Vagina (tissue), 2 donors: ENCODE results near the gene B3GALT4.

Experiments
- POLR2A ChIP-seq, 2 donors: fragments of 450-650 bp; IDR thresholded peaks; one replicate each; pipeline ENCODE4 v1.6.1; 2017; ENCODE audit warnings: antibody characterized with exemption in 2 of 2, mild to moderate bottlenecking in 2 of 2, moderate library complexity in 2 of 2
- TF ChIP-seq, protein P1 (sequence below), 3 experiments: fragments of 450-650 bp in 2 of 3; fragments of 200-600 bp in 1 of 3; sonication (generic) in 1 of 3; IDR thresholded peaks; one replicate each; pipeline ENCODE4 v1.5.1; 2017 to 2019; ENCODE audit warnings: antibody characterized with exemption in 3 of 3, mild to moderate bottlenecking in 2 of 3, moderate library complexity in 2 of 3

DNA sequence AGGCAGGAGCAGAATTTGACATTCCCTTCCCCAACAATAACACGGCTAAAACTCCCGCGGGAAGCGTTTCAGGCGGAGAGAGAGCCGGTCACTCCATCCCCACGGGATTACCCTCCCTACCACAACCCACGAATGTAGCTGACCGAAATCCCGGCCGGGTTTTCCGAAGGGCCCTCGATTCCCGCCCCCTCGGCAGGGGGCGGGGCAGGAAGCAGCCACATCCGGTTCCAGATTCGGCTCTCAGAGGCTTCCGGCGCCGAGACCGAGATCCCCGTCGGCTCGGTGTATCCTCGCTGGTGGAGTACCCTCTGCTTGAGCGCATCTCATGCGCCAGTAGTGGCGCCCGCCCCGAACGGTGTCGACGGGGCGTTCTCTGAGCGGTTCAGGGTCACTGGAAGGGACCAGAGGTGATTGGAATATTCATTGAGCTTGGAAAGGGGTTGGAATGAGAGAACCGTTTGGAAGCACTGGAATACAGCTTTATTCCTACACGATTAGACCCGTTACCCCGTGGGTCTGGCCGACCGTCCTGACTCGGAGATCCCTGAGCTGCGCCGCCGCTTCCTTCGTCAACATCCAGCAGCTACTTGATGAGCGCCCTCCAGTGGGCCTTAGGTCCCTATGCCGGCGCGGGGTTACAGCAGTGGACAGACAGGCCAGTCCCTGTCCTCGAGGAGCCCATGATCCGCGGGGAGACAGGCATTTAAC, 22.5 kb downstream of the B3GALT4 start:
- TF ChIP-seq, protein P1, sequence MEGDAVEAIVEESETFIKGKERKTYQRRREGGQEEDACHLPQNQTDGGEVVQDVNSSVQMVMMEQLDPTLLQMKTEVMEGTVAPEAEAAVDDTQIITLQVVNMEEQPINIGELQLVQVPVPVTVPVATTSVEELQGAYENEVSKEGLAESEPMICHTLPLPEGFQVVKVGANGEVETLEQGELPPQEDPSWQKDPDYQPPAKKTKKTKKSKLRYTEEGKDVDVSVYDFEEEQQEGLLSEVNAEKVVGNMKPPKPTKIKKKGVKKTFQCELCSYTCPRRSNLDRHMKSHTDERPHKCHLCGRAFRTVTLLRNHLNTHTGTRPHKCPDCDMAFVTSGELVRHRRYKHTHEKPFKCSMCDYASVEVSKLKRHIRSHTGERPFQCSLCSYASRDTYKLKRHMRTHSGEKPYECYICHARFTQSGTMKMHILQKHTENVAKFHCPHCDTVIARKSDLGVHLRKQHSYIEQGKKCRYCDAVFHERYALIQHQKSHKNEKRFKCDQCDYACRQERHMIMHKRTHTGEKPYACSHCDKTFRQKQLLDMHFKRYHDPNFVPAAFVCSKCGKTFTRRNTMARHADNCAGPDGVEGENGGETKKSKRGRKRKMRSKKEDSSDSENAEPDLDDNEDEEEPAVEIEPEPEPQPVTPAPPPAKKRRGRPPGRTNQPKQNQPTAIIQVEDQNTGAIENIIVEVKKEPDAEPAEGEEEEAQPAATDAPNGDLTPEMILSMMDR (IDR thresholded peaks at IDR 0.05): peak in 2 of 3 experiments; percentile 54 to 67
- TF ChIP-seq POLR2A (IDR thresholded peaks at IDR 0.05): peak in 1 of 2 donors; percentile 56
